PFSK-1 (cell line): ENCODE results near the gene PWWP2A. TPM values are rescaled to one million over a fixed set of nuclear protein-coding genes. Genes with fewer than 3 reads are reported as not detected.

Source experiments
- FOXP2 ChIP-seq: optimal IDR thresholded peaks from 2 replicates; pipeline ENCODE3; 2011; ENCODE audit warnings: borderline replicate concordance, control low read depth, inconsistent platforms; ENCODE audit not compliant: insufficient read depth; ENCODE audit errors: extremely low read length, extremely low read depth
- POLR2AphosphoS5 ChIP-seq: IDR thresholded peaks from 2 replicates; pipeline ENCODE4 v1.6.1; 2012; ENCODE audit warnings: low read depth, mild to moderate bottlenecking, control low read depth, low read length, moderate library complexity
- REST ChIP-seq, 2 experiments: IDR thresholded peaks; 2 replicates each; pipeline versions ENCODE4 v1.6.1 to v1.8.0; 2011 to 2012; ENCODE audit warnings: low read depth in 2 of 2, low read length in 2 of 2, control low read depth in 1 of 2, inconsistent platforms in 1 of 2, mild to moderate bottlenecking in 1 of 2, moderate library complexity in 1 of 2; ENCODE audit not compliant: insufficient read depth in 1 of 2
- SIN3A ChIP-seq: IDR thresholded peaks from 2 replicates; pipeline ENCODE4 v1.6.1; 2012; ENCODE audit warnings: mild to moderate bottlenecking, low read length, moderate library complexity, borderline replicate concordance; ENCODE audit not compliant: insufficient read depth
- TAF1 ChIP-seq: IDR thresholded peaks from 2 replicates; pipeline ENCODE4 v1.6.1; 2012; ENCODE audit warnings: low read length, control low read depth, borderline replicate concordance; ENCODE audit not compliant: insufficient read depth
- polyA plus RNA-seq: library from polyadenylated mRNA; unstranded; fragments of >200 nt; gene quantifications from one replicate; pipeline ENCODE4 v1.2.1, GENCODE V29; 2012; ENCODE audit warnings: low read depth, missing spikeins; ENCODE audit not compliant: insufficient read length

PWWP2A gene
- polyA plus RNA-seq, result 8.9 TPM

- no peak for TF ChIP-seq FOXP2
- no peak for TF ChIP-seq SIN3A
- TF ChIP-seq REST (IDR thresholded peaks at IDR 0.05; ENCODE audit: insufficient read depth in 1 of 2, low read depth in 2 of 2, low read length in 2 of 2), result no peak
- peak; percentile 82; the same call in 1 of the 2 replicates for TF ChIP-seq POLR2AphosphoS5
- peak; percentile 91 for TF ChIP-seq TAF1
Observed at GRCh38 chr5:160119142-160119904, at the start of gene PWWP2A. TSS of gene PWWP2A (minus strand) at chr5:160119450. CDS start at chr5:160119388, 62 bp downstream.

- TF ChIP-seq FOXP2, result no peak
- no peak for TF ChIP-seq SIN3A
- no peak for TF ChIP-seq TAF1
- no peak for TF ChIP-seq REST (IDR thresholded peaks at IDR 0.05; ENCODE audit: insufficient read depth in 1 of 2, low read depth in 2 of 2, low read length in 2 of 2)
Observed at GRCh38 chr5:160167624-160168165, 48.4 kb upstream of the PWWP2A start.

GRCh38 chr5:160166973-160167623, 47.8 kb upstream of the PWWP2A start:
- no peak for TF ChIP-seq POLR2AphosphoS5

- TF ChIP-seq POLR2AphosphoS5 (no peak), SIN3A (no peak), FOXP2 (no peak), REST (IDR thresholded peaks at IDR 0.05; ENCODE audit: insufficient read depth in 1 of 2, low read depth in 2 of 2, low read length in 2 of 2) (no peak), TAF1 (no peak)
Observed at GRCh38 chr5:160166069-160166972, 47.1 kb upstream of the PWWP2A start.

- no peak for TF ChIP-seq REST (IDR thresholded peaks at IDR 0.05; ENCODE audit: insufficient read depth in 1 of 2, low read depth in 2 of 2, low read length in 2 of 2)
- 0 out of 2 replicates have a peak, but pooled peaks have one; percentile 42 for TF ChIP-seq POLR2AphosphoS5
- TF ChIP-seq FOXP2, result peak; percentile 84
- TF ChIP-seq SIN3A, result no peak
Observed at GRCh38 chr5:160165137-160166068, 46.2 kb upstream of the PWWP2A start.
